Endothelial cell of umbilical vein (primary cell): ENCODE data around the gene CCNB3.

Source experiments
- FOS ChIP-seq: IDR thresholded peaks from 2 replicates; pipeline ENCODE4 v1.6.1; 2011; ENCODE audit warnings: mild to moderate bottlenecking, low read length, moderate library complexity, borderline replicate concordance; ENCODE audit not compliant: insufficient read depth
- TF ChIP-seq, protein P1 (sequence below), 2 donors: IDR thresholded peaks; 1 replicate in 1 of 2; 2 replicates in 1 of 2; pipeline ENCODE4 v1.5.1; 2011; ENCODE audit warnings: low read length in 2 of 2, mild to moderate bottlenecking in 2 of 2, moderate library complexity in 2 of 2, control low read depth in 1 of 2, inconsistent platforms in 1 of 2, low read depth in 1 of 2; ENCODE audit not compliant: insufficient read depth in 1 of 2; ENCODE audit errors: extremely low read depth in 1 of 2

GRCh38 chrX:50372966-50373365 lies 168.4 kb downstream of the CCNB3 start:
- TF ChIP-seq, protein P1, sequence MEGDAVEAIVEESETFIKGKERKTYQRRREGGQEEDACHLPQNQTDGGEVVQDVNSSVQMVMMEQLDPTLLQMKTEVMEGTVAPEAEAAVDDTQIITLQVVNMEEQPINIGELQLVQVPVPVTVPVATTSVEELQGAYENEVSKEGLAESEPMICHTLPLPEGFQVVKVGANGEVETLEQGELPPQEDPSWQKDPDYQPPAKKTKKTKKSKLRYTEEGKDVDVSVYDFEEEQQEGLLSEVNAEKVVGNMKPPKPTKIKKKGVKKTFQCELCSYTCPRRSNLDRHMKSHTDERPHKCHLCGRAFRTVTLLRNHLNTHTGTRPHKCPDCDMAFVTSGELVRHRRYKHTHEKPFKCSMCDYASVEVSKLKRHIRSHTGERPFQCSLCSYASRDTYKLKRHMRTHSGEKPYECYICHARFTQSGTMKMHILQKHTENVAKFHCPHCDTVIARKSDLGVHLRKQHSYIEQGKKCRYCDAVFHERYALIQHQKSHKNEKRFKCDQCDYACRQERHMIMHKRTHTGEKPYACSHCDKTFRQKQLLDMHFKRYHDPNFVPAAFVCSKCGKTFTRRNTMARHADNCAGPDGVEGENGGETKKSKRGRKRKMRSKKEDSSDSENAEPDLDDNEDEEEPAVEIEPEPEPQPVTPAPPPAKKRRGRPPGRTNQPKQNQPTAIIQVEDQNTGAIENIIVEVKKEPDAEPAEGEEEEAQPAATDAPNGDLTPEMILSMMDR (IDR thresholded peaks at IDR 0.05; ENCODE audit: extremely low read depth in 1 of 2, insufficient read depth in 1 of 2, low read depth in 1 of 2, low read length in 2 of 2), result no peak
- TF ChIP-seq FOS, result no peak
